H9 (cell line): ENCODE data around the gene CAMTA1. TPM values are rescaled to one million over a fixed set of nuclear protein-coding genes. Genes with fewer than 3 reads are reported as not detected.

Experiments used
- DNase-seq: peaks from one replicate; pipeline ENCODE4 v3.0.0-alpha.2; 2017
- H2AFZ ChIP-seq: one replicate; pipeline ENCODE4 v1.6.1; 2013; ENCODE audit warnings: mild to moderate bottlenecking, low read length, control low read depth, moderate library complexity
- H2AK5ac ChIP-seq: 2 replicates; pipeline ENCODE4 v1.6.1; 2013; ENCODE audit warnings: low read length, control low read depth, mixed read lengths; ENCODE audit not compliant: insufficient read length
- H2BK120ac ChIP-seq: one replicate; pipeline ENCODE4 v1.6.1; 2013; ENCODE audit warnings: low read depth, mild to moderate bottlenecking, low read length, control low read depth, inconsistent platforms; ENCODE audit not compliant: poor library complexity, severe bottlenecking
- H2BK12ac ChIP-seq: 2 replicates; pipeline ENCODE4 v1.6.1; 2013; ENCODE audit warnings: low read length, control low read depth, mixed read lengths, low read depth; ENCODE audit not compliant: insufficient read length
- H2BK15ac ChIP-seq: 2 replicates; pipeline ENCODE4 v1.6.1; 2013; ENCODE audit warnings: low read depth, low read length, control low read depth
- H2BK20ac ChIP-seq: one replicate; pipeline ENCODE4 v1.6.1; 2013; ENCODE audit warnings: low read depth, mild to moderate bottlenecking, low read length, control low read depth, inconsistent platforms; ENCODE audit not compliant: poor library complexity, severe bottlenecking
- H2BK5ac ChIP-seq: 2 replicates; pipeline ENCODE4 v1.6.1; 2013; ENCODE audit warnings: low read length, control low read depth, mixed read lengths; ENCODE audit not compliant: insufficient read length
- H3K14ac ChIP-seq: 2 replicates; pipeline ENCODE4 v1.6.1; 2013; ENCODE audit warnings: low read length, control low read depth; ENCODE audit not compliant: insufficient read depth
- H3K18ac ChIP-seq: 2 replicates; pipeline ENCODE4 v1.6.1; 2013; ENCODE audit warnings: low read depth, mild to moderate bottlenecking, mixed read lengths, low read length, control low read depth; ENCODE audit not compliant: insufficient read length
- H3K23ac ChIP-seq: 2 replicates; pipeline ENCODE4 v1.6.1; 2013; ENCODE audit warnings: low read length, control low read depth, mixed read lengths, low read depth; ENCODE audit not compliant: insufficient read length
- H3K23me2 ChIP-seq: 2 replicates; pipeline ENCODE4 v1.6.1; 2013; ENCODE audit warnings: low read depth, mild to moderate bottlenecking, mixed read lengths, low read length, control low read depth; ENCODE audit not compliant: insufficient read length, poor library complexity, severe bottlenecking
- H3K27ac ChIP-seq: 2 replicates; pipeline ENCODE4 v1.5.1; 2013; ENCODE audit warnings: low read length, control low read depth, mixed read lengths, low read depth; ENCODE audit not compliant: insufficient read length
- H3K27me3 ChIP-seq: 2 replicates; pipeline ENCODE4 v1.6.1; 2013; ENCODE audit warnings: low read length, control low read depth, inconsistent platforms; ENCODE audit not compliant: insufficient read depth
- H3K4ac ChIP-seq: 2 replicates; pipeline ENCODE4 v1.6.1; 2013; ENCODE audit warnings: low read depth, mild to moderate bottlenecking, control low read depth, inconsistent platforms, low read length, moderate library complexity
- H3K4me1 ChIP-seq: 2 replicates; pipeline ENCODE4 v1.6.1; 2013; ENCODE audit warnings: low read length, control low read depth, inconsistent platforms; ENCODE audit not compliant: insufficient read depth
- H3K4me2 ChIP-seq: 2 replicates; pipeline ENCODE4 v1.6.1; 2013; ENCODE audit warnings: low read length, control low read depth, mixed read lengths; ENCODE audit not compliant: insufficient read length, insufficient read depth
- H3K56ac ChIP-seq: 2 replicates; pipeline ENCODE4 v1.6.1; 2013; ENCODE audit warnings: low read depth, mild to moderate bottlenecking, mixed read lengths, low read length, control low read depth; ENCODE audit not compliant: insufficient read length
- H3K79me1 ChIP-seq: 2 replicates; pipeline ENCODE4 v1.6.1; 2013; ENCODE audit warnings: low read depth, mild to moderate bottlenecking, moderate library complexity, low read length, control low read depth, inconsistent platforms; ENCODE audit not compliant: insufficient read depth, poor library complexity, severe bottlenecking
- H3K79me2 ChIP-seq: 2 replicates; pipeline ENCODE4 v1.6.1; 2013; ENCODE audit warnings: low read length, control low read depth, inconsistent platforms; ENCODE audit not compliant: insufficient read depth
- H3K9ac ChIP-seq: 2 replicates; pipeline ENCODE4 v1.6.1; 2013; ENCODE audit warnings: low read length, control low read depth, mixed read lengths; ENCODE audit not compliant: insufficient read length; ENCODE audit errors: extremely low read depth
- H3K9me3 ChIP-seq: one replicate; pipeline ENCODE4 v1.6.1; 2013; ENCODE audit warnings: low read depth, low read length, inconsistent platforms; ENCODE audit not compliant: control insufficient read depth
- H3T11ph ChIP-seq: one replicate; pipeline ENCODE4 v1.6.1; 2013; ENCODE audit warnings: mild to moderate bottlenecking, low read length, control low read depth, inconsistent platforms
- H4K20me1 ChIP-seq: one replicate; pipeline ENCODE4 v1.6.1; 2013; ENCODE audit not compliant: control insufficient read depth, insufficient read length, insufficient read depth
- H4K5ac ChIP-seq: 2 replicates; pipeline ENCODE4 v1.6.1; 2013; ENCODE audit warnings: low read depth, mild to moderate bottlenecking, mixed read lengths, low read length, control low read depth; ENCODE audit not compliant: insufficient read length
- H4K8ac ChIP-seq: replicated peaks from 2 replicates; pipeline ENCODE4 v1.6.1; 2013; ENCODE audit warnings: low read length, control low read depth, mixed read lengths, low read depth; ENCODE audit not compliant: insufficient read length
- H4K91ac ChIP-seq: 2 replicates; pipeline ENCODE4 v1.6.1; 2013; ENCODE audit warnings: low read depth, mild to moderate bottlenecking, moderate library complexity, mixed read lengths, low read length, control low read depth; ENCODE audit not compliant: insufficient read length
- H3K27ac Mint-ChIP-seq, 3 experiments: 2 replicates in 2 of 3; 3 replicates in 1 of 3; pipeline ENCODE4 v1.8.0; 2020 to 2021; ENCODE audit warnings: mixed read lengths in 3 of 3, mild to moderate bottlenecking in 1 of 3, moderate library complexity in 1 of 3
- H3K27me3 Mint-ChIP-seq: 2 replicates; pipeline ENCODE4 v1.8.0; 2021; ENCODE audit warnings: low read depth, mild to moderate bottlenecking, moderate library complexity, mixed read lengths
- H3K36me3 Mint-ChIP-seq, 3 experiments: 2 replicates in 2 of 3; 3 replicates in 1 of 3; pipeline ENCODE4 v1.8.0; 2020 to 2021; ENCODE audit warnings: low read depth in 3 of 3, mixed read lengths in 3 of 3; ENCODE audit not compliant: insufficient read depth in 1 of 3
- H3K4me1 Mint-ChIP-seq, 2 experiments: 2 replicates each; pipeline ENCODE4 v1.8.0; 2020; ENCODE audit warnings: mixed read lengths in 2 of 2
- H3K4me3 Mint-ChIP-seq, 2 experiments: 2 replicates in 1 of 2; 3 replicates in 1 of 2; pipeline ENCODE4 v1.8.0; 2020 to 2021; ENCODE audit warnings: mild to moderate bottlenecking in 2 of 2, mixed read lengths in 2 of 2, moderate library complexity in 1 of 2
- H3K9me3 Mint-ChIP-seq, 2 experiments: 2 replicates in 1 of 2; 3 replicates in 1 of 2; pipeline ENCODE4 v1.8.0; 2020; ENCODE audit warnings: mild to moderate bottlenecking in 2 of 2, mixed read lengths in 2 of 2, moderate library complexity in 1 of 2
- CTCF ChIP-seq: fragments of 200-600 bp; sonication (generic); conservative IDR thresholded peaks from 3 replicates; pipeline ENCODE4 v1.8.0; 2021; ENCODE audit warnings: antibody characterized with exemption, mild to moderate bottlenecking
- WGBS: extraction: QIAGEN DNeasy Blood & Tissue Kit; methylation state at CpG from one replicate; pipeline ENCODE4 v1.1.7; 2013; ENCODE audit warnings: missing lambda C conversion rate, low lambda C conversion rate, mixed read lengths; ENCODE audit not compliant: insufficient read length; ENCODE audit errors: extremely low coverage; 5-methylcytosine and 5-hydroxymethylcytosine counted together
- total RNA-seq: library from RNA; stranded (reverse); gene quantifications from 2 replicates; pipeline ENCODE4 v1.2.1, GENCODE V29; 2021

CAMTA1 gene
- total RNA-seq, 1 experiment from 2014 or later, result 115 TPM

GRCh38 chr1:7721940-7722669 is 936.9 kb downstream of the CAMTA1 start:
- Histone ChIP-seq H3K18ac (no peak overlapping the region), H2AFZ (no peak overlapping the region), H3K9ac (no peak overlapping the region), H2BK15ac (no peak overlapping the region), H2AK5ac (no peak overlapping the region), H2BK20ac (no peak overlapping the region), H3K27ac (no peak overlapping the region), H2BK5ac (no peak overlapping the region), H3K23ac (no peak overlapping the region), H3K4me2 (no peak overlapping the region), H2BK120ac (no peak overlapping the region), H3K56ac (no peak overlapping the region), H4K20me1 (no peaks in the 10 kb centered on the region), H3K4me1 (no peaks in the 10 kb centered on the region), H4K91ac (no peak overlapping the region), H4K5ac (no peak overlapping the region), H3K14ac (no peak overlapping the region), H3K27me3 (no peaks in the 10 kb centered on the region; the same call in 1 of the 2 replicates), H3K4ac (no peak overlapping the region), H3K9me3 (no peaks in the 10 kb centered on the region), H3K23me2 (no peaks in the 10 kb centered on the region), H3K79me1 (no peaks in the 10 kb centered on the region), H3K79me2 (no peaks in the 10 kb centered on the region), H3T11ph (no peak overlapping the region), H4K8ac (no peak overlapping the region), H2BK12ac (no peak overlapping the region)
- Mint-ChIP-seq H3K4me3 (no peak overlapping the region), H3K36me3 (no peaks in the 10 kb centered on the region), H3K9me3 (no peaks in the 10 kb centered on the region), H3K4me1 (peaks cover 7 to 10% of the 10 kb centered on the region in 2 experiments), H3K27me3 (peaks cover 5% of the 10 kb centered on the region), H3K27ac (no peak overlapping the region)
- no peak for DNase-seq
- TF ChIP-seq CTCF, result no peak
- WGBS, result no CpG with 5 or more reads among the region's 5 CpGs
